Measurements from ENCODE around the gene FAM53B.

DNA sequence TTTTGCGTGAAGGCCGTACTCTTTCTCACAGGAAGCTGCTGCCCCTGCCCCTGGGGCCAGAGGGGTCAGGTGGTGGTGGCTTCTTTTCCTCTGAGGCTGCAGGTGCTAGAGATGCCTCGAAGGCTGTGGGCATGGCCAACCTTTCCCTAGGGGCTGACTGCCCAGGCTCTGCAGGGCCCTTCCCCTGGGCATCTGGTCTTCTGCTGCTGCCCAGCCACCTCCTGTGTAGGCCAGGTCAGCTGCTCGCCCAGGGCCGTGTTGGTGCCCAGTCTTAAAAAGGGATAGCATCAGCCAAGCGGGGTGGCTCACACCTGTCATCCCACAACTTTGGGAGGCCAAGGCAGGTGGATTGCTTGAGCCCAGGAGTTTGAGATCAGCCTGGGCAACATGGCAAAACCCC lies 114.3 kb downstream of the FAM53B start:
- TF ChIP-seq POLR2A (IDR thresholded peaks at IDR 0.05) (no peak), POLR2AphosphoS5 (IDR thresholded peaks at IDR 0.05) (no peak), EP300 (IDR thresholded peaks at IDR 0.05) (no peak)
- TF ChIP-seq, protein P1, sequence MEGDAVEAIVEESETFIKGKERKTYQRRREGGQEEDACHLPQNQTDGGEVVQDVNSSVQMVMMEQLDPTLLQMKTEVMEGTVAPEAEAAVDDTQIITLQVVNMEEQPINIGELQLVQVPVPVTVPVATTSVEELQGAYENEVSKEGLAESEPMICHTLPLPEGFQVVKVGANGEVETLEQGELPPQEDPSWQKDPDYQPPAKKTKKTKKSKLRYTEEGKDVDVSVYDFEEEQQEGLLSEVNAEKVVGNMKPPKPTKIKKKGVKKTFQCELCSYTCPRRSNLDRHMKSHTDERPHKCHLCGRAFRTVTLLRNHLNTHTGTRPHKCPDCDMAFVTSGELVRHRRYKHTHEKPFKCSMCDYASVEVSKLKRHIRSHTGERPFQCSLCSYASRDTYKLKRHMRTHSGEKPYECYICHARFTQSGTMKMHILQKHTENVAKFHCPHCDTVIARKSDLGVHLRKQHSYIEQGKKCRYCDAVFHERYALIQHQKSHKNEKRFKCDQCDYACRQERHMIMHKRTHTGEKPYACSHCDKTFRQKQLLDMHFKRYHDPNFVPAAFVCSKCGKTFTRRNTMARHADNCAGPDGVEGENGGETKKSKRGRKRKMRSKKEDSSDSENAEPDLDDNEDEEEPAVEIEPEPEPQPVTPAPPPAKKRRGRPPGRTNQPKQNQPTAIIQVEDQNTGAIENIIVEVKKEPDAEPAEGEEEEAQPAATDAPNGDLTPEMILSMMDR (IDR thresholded peaks at IDR 0.05), result no peak
